Activated CD4-positive, alpha-beta T cell treated with anti-CD3 and anti-CD28 coated beads, Interleukin-2, amount 50 U/mL, for 4 hours (primary cell): ENCODE data around the gene THAP12.
"Not testable (repeated sequence)": the region's sequence is repeated elsewhere in the genome, so short reads cannot be mapped to it uniquely, and the experiment has no call there.

Experiments
- DNase-seq, 2 experiments: peaks; one replicate each; pipeline ENCODE4 v3.0.0-alpha.2; 2020

Gene THAP12

DNA sequence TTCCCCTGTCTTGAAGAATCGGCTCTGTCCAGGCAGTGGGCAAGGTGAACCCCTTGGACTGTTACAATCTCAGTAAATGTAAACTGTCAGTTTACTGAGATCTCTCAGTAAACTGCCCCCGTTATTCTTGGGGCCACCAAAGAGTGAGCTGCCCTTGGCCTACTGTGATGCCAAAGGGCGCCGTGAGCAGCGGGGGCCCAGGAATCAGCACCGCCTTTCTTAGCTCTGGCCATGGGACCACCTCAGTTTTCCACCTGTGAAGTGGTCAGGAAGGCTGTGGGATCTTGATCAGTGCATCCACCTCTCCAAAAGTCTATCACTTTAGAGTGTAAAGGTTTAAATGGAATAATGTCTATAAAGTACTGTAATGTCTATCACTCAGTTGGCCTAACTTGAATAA is 57.1 kb downstream of the THAP12 start:
- no peak for DNase-seq

DNA sequence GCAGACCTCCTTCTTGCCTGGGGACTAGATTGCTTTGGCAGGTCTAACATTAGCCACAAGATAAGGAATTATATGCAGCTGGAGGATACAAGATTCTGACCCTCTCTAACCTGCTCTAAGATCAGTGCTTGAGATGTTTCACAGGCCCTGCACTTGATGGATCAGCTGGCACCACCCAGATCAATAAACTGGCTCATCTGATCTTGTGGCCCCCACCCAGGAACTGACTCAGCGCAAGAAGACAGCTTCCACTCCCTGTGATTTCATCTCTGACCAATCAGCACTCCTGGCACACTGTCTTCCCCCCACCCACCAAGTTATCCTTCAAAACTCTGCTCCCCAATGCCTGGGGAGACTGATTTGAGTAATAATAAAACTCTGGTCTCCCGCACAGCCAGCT is 57.6 kb downstream of the THAP12 start:
- not testable (repeated sequence) for DNase-seq

DNA sequence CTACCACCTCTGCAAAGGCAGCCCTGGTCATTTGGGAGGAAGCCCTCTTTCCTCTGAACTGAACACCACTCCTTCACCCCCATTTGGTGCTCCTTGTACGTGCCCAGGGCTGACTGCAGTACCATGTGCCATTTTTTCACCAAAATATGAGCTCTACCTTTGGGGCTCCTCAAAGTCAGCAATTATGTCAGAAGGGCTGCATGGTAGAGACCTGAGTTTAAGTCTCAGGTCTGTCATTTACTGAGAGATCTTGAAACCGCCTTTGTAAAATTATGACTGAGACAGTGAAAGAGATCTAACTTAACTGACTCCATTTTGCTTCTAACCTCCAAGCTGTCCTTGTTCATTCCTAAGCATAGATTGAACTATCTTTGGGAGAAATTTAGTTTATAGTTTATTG is 58.0 kb downstream of the THAP12 start:
- no peak for DNase-seq

DNA sequence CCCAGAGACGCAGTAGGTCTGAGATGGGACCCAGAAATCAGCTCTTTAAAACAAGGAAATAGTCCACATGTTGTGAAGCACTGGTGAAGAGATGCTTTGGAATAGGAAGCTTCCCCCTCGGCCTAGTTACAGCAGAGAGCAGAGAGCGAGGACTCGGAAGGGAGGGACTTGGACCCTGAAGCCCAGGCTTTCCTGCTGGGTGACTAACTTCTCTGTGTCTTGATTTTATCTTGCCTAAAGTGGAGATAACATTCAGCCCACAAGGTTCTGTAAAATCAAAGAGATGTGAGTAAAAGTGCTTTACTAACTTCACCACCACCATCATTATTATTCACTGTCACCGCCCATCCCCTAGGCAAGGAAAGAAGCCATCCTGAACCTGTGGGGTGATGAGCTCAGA is 58.4 kb downstream of the THAP12 start:
- DNase-seq, result no peak

DNA sequence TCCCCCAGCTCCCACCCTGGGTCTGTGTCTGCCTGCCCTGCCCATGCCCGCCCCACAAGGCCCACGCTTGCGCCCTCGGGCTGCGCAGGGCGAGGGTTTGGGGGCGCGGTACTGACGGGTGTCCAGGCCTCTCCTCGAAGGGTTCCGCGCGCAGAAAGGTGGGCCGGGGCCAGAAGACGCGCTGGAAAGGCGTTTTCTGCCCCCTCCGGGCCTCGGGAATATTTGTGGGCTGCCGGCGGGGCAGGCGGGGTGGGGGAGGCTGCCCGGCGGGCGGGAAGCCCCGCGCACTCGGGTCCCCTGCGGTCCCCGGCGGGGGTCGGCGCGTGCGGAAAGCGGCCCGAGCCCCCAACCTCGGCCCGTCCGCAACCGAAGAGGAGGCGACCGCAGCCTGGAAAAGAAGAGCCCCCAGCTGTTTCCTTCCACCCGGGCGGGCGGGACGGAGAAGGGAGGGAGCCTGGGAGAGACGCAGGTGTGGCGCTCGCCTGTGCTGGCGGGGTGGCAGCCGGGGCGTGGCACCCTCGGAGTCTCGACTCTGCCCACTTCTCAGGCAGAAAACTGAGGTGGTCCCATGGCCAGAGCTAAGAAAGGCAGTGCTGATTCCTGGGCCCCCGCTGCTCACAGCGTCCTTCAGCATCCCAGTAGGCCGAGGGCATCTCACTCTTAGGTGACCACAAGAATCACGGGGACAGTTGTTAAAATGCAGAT is 59.0 kb downstream of the THAP12 start:
- no peak for DNase-seq

DNA sequence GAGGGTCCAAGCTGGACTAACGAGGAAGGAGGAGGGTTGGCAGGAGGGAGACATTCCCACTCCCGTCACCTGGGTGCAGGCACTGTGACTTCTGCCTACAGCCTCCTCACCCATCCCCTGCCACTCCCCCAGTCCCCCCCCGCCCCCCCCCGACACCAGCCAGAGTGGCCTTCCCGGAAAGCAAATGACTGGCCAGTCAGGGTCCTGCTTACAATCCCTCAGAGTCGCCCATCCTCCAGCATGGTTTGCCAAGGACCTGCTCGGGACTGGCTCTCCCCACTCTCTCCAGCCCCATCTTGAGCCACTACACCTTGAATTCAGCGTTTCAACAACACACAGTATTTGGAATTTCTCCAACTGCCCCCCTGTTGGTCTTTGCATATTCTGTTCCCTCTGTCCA is 59.6 kb downstream of the THAP12 start:
- no peak for DNase-seq

DNA sequence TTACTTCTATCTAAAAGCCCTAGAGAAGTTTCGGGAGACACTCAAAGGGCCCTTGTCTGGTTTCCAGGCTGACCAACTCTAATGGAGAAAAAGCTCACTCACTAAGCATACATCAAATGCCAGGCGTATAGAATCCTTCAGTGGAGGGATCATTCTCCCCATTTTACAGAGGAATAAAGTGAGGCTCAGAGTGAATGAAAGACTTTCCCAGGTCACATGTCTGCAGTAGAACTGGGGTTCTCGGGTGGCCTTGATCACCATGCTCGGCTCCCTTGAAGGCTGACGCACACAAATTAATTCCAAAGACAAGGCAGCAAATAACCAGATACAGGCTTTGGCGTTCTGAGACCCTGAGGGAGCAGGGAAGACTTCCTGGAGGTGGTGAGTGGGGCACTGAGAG is 60.0 kb downstream of the THAP12 start:
- DNase-seq, result no peak

DNA sequence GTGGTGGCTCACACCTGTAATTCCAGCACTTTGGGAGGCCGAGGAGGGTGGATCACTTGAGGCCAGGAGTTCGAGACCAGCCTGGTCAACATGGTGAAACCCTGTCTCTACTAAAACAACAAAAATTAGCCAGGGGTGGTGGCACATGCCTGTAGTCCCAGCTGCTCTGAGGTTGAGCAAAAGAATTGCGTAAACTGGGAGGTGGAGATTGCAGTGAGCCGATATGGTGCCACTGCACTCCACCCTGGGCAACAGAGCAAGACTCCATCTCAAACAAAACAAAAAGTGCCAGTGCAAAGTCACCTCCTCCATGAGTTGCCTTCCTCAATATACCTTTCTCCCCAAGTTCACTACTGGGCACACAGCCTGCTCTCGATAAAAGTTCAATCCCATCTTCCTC is 61.1 kb downstream of the THAP12 start:
- not testable (repeated sequence) for DNase-seq

- peak; percentile 82 to 84 for DNase-seq
These were observed 62.1 kb downstream of the THAP12 start for GRCh38 chr11:76318744-76319384.

- DNase-seq, result no peak
These were observed 63.6 kb downstream of the THAP12 start for GRCh38 chr11:76317296-76317695.

GRCh38 chr11:76316726-76317125 is 64.2 kb downstream of the THAP12 start:
- DNase-seq, result no peak

DNA sequence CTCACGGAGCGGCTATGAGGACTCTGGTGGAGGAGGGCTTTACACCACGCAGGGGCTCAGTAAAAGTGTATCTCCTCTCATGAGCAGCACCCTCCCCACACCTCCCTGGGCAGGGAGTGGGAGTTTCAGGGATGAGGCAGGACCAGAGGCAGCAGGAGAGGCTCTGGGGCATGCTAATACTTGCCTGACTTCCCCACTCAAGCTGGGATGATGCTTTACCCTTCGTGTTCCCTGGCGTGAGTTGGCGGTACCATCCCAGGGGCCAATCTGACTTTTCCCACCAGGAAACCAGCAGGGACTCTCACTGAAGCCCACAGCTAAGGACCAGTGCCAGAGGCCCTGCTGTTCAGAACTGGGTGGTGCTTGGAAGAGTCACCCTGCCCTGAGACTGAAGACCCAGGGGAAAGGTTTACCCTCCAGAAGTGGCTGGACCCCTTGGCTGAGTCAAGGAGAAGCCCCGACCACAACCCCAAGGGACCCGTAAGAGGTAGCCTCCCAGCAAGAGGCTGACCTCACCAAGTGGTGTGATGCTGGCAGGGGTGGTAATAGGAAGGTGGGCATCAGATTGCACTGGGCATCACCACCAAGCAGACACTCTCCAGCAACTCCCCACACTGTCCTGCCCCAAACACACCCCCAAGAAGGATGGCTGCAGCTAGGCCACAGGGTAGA is 65.6 kb downstream of the THAP12 start:
- DNase-seq, result no peak

- no peak for DNase-seq
These were observed 66.2 kb downstream of the THAP12 start for GRCh38 chr11:76314741-76315090.

- DNase-seq, result no peak
These were observed 66.8 kb downstream of the THAP12 start for GRCh38 chr11:76313913-76314740.

- DNase-seq, result no peak
These were observed 67.7 kb downstream of the THAP12 start for GRCh38 chr11:76313271-76313670.

DNA sequence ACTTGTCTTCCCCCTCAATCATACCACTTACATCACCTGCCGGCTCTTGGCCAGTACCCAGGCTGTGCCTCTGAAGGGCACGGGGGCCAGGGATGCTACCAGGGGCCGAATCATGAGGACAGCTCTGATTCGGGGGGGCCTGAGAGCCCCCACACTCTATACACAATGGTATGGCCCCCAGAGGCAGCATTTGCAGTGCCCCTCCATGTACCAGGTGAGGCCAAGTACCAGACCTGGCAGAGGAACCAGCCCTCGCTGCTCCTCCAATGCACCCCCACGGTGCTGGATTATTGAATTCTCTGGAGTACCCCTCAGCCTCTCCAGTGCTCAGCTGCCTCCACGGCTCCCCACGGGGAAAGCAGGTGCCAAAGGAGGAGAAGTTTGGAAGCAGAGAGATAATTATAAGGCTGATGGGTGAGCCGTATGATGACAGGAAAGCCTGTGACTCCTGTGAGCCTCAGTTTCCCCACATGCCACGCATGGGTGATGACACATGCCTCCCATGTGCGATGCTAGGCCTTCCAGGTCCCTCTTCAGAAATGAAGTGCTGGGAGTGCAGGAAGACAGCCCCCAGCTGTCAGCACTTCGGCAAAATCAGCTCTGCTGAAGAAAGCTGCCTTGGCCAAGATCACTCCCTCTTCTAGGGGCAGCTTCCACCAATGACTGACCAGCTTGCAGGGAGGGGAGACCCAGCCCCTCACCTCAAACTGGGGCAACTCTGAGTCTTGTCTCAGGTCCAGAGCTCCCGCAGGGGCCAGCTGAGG is 69.9 kb downstream of the THAP12 start:
- no peak for DNase-seq

- DNase-seq, result no peak
These were observed 72.8 kb downstream of the THAP12 start for GRCh38 chr11:76307978-76308747.

GRCh38 chr11:76307396-76307795 is 73.5 kb downstream of the THAP12 start:
- no peak for DNase-seq

GRCh38 chr11:76303399-76303798 is 77.5 kb downstream of the THAP12 start:
- no peak for DNase-seq

DNA sequence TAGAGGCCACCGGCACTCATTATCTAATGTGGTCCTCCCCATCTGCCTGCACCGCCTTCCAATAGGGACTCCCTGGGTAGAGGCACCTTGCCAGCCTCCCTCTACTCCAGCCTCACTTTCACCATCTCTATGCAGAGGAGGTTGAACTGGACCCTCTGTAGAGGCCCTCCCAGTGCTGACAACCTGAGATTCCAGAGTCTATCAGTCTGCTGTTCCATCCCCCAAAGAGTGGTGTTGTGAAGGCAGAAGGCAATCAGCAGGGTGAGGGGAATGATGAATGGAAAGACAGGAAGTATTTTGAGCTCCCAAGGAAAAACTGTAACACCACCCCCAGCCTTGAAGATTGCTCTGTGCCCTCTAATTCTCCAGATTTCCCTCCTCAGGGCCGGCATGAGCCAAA is 77.9 kb downstream of the THAP12 start:
- no peak for DNase-seq
